ENCODE data around the gene WDR37.

The WDR37 gene

GRCh38 chr10:1068380-1069361 is 12.5 kb downstream of the WDR37 start:
- in situ Hi-C loops (cut with HindIII; ENCODE audit: low sequenced_read_pairs) = no loop called here

DNA sequence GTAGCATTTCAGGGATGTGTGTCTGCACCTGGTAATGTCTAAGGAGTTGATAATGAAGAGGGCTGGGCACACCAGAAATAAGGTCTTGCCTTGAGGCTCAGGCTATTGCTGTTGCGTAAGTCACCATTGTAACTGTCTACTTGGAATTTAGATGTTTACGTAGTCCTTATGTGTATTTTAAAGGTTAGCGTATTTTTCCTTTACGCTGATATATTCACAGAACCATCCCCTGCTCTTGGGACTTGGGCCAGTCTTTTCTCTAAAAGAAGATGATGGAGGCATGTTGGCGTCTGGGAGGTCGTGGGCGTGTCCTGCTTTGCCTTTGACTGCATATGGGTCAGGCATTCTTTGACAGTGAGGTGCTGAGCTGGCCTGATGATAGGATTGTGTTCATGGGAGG is 14.7 kb downstream of the WDR37 start:
- in situ Hi-C loops (cut with HindIII; ENCODE audit: low sequenced_read_pairs) = no loop called here

DNA sequence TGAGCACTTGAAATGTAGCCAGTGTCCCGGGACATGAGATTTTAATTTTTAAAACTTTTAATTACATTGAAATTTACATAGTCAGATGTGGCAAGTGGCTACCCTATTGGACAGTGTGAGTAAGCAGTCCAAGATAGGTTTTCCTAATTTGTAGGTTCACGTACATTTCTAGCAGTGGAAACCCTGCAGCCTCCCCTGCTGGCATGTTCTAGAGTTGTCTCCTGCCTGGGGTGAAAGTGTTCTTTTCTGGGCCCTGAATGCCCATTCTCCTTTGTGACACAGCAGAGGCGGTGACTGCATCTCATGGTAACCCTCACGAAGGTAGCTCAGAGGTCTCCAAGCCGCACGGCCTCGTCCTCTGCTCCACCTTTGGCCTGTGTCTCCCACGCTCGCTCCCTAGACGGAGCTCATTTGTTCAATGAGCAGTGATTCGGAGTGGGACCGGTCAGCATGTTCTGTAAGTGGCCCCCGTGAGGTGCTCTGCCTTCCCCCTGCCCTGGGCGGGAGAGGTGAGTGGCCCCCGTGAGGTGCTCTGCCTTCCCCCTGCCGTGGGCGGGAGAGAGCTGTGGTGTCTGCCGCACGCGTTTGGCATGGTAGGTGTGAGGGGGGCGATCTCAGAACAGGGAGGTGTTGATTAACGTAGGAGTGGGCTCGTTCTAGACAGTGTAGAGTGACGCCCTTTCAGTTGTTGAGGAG is 18.0 kb downstream of the WDR37 start:
- in situ Hi-C loops (cut with HindIII; ENCODE audit: low sequenced_read_pairs) = no loop called here

- in situ Hi-C loops (cut with HindIII; ENCODE audit: low sequenced_read_pairs) = no loop called here
Observed at GRCh38 chr10:1074748-1075308, 18.6 kb downstream of the WDR37 start.

DNA sequence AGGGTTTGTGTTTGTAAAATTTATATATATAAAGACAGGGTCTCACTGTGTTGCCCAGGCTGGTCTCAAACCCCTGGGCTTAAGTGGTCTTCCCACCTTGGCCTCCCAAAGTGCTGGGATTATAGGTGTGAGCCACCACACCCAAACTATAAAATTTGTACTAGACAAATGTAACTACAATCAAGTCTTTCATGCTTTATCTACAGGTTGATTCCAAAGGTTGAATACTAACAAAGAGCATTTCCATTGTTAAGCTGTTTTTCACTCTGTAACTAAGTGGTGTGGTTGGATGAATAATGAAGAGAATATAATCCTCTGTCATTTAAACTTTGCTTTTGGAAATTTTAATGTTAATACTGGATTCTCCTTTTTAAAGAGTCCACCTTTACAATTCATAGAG is 22.5 kb downstream of the WDR37 start:
- in situ Hi-C loops (cut with HindIII; ENCODE audit: low sequenced_read_pairs) = no loop called here

- in situ Hi-C loops (cut with HindIII; ENCODE audit: low sequenced_read_pairs) = no loop called here
Observed at GRCh38 chr10:1083581-1083980, 27.4 kb downstream of the WDR37 start.

- in situ Hi-C loops (cut with HindIII; ENCODE audit: low sequenced_read_pairs) = no loop called here
Observed at GRCh38 chr10:1084011-1084950, 28.1 kb downstream of the WDR37 start.

- in situ Hi-C loops (cut with HindIII; ENCODE audit: low sequenced_read_pairs) = no loop called here
Observed at GRCh38 chr10:1085258-1085657, 29.1 kb downstream of the WDR37 start.

- in situ Hi-C loops (cut with HindIII; ENCODE audit: low sequenced_read_pairs) = no loop called here
Observed at GRCh38 chr10:1086787-1087186, 30.6 kb downstream of the WDR37 start.

- in situ Hi-C loops (cut with HindIII; ENCODE audit: low sequenced_read_pairs) = no loop called here
Observed at GRCh38 chr10:1089017-1089689, 33.0 kb downstream of the WDR37 start.

DNA sequence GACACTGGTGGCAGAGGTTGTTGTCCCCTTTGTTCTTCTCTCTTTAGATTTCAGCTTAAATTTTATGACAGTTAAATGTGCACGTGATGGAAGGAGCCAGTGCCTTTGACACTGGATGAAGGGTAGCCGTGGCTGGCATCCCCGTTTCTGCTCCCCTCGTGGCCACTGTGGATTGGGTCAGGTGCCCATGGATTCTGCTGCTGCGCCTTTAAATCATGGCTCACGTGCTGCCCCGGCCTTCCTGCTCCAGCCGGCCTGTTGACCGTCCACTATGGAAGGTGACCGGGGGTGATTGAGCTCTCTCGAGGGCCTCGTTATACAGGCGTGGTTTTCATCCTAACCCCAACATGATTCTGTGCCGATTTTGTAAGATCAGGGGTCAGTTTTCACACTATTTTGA is 34.5 kb downstream of the WDR37 start:
- in situ Hi-C loops (cut with HindIII; ENCODE audit: low sequenced_read_pairs) = no loop called here

DNA sequence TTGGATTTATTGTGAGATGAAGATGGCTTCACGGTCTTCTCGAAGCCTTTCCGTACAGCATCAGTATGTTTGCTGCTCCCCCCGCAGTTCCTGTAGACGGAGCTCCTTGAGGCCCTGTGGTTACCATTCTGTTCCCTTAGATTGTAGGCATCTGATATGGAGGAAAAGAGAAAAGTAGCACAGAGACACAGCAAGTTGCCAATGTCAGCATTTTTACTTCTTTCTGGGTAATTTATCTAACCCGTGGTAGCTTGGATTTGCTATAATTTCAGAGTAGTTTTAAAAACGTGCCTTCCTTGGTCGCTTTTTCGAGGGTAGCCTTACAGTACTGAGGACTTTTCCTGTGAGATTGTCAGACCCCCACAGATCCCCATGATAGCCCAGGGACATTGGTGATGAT is 37.5 kb downstream of the WDR37 start:
- in situ Hi-C loops (cut with HindIII; ENCODE audit: low sequenced_read_pairs) = no loop called here

DNA sequence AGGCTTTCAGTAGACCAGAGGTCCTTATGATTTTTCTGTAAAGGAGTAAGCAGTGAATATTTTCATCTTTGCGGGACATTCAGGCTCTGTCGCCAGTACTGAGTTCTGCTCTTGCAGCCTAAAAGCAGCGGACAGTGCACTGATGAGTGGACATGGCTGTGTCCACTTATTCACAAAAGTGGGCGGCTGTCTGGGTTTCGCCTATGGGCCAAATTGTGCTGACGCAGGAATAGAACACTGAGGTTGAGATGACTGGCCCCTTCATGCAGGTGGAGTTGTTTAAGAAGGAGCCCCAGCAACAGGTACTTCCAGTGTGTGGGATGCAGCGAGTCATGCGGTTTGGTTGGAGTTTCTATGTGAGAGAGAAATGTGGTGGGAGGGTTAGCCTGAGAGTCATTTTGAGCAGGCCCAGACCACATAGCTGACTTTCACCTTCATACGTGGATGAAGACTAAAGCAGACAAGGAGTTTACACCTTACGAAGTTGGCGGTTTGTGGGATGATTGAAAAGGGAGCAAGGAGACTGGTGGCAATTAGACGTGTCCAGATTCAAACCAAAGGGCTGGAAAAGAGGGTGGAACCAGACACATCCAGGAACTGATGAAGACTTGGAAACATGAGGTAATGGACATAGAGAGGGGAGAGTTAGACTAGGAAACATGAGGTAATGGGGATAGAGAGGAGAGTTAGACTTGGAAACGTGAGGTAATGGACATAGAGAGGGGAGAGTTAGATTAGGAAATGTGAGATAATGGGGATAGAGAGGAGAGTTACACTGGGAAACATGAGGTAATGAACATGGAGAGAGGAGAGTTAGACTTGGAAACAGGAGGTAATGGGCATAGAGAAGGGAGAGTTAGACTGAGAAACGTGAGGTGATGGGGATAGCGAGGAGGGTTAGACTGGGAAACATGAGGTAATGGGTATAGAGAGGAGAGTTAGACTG is 38.2 kb downstream of the WDR37 start:
- in situ Hi-C loops (cut with HindIII; ENCODE audit: low sequenced_read_pairs) = no loop called here

DNA sequence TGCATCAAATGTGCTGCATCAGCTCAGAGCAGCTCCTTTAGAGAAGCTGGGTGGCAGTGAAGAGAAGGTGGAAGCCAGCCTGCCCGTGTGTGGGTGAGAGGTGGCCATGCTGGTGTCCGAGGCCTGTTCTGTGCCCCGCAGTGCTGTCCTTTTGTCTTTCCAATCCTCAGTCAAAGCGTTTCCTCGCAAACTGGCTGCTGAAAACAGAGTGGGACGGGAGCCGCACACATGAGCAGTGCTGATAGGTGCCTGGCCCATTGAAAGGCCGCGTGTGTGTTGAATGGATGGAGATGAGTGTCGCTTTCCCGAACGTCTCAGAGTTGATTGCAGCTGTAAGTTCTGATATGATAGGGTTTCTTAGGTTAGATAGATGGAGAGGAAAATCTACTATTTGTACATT is 39.3 kb downstream of the WDR37 start:
- in situ Hi-C loops (cut with HindIII; ENCODE audit: low sequenced_read_pairs) = no loop called here

GRCh38 chr10:1096287-1096889 is 40.2 kb downstream of the WDR37 start:
- in situ Hi-C loops (cut with HindIII; ENCODE audit: low sequenced_read_pairs) = no loop called here

GRCh38 chr10:1097436-1097835 is 41.3 kb downstream of the WDR37 start:
- in situ Hi-C loops (cut with HindIII; ENCODE audit: low sequenced_read_pairs) = no loop called here

- in situ Hi-C loops (cut with HindIII; ENCODE audit: low sequenced_read_pairs) = no loop called here
Observed at GRCh38 chr10:1100143-1100542, 44.0 kb downstream of the WDR37 start.

DNA sequence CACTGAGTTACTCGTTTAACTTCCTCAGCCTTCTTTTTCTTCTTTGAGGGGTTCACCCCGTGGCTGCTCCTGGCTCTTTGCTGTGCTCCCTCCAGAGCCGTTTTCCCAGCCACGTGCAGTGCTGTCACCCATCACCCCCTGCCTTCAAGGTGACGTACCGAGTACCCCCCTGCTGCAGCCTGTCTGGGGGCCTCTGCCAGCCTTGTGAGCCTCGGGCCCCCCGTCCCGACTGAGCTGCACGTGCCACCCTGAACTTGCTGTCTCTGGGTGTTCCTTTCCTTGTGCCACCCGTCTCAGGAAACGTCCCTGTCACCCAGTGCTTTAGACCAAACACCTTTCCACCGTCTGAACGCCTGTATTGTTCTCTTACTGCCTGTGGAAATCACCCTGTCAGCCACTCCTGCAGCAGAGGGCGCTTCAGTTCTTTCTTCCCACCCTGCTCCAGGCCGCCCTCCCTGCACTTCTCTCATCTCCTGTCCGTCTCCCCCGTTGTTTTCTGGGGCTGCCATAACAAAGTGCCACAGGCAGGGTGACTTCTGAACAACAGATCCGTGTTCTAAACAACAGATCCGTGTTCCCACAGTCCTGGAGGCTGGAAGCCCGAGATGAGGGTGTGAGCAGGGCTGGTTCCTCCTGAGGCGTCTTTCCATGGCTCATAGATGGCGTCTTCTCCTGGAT is 44.6 kb downstream of the WDR37 start:
- in situ Hi-C loops (cut with HindIII; ENCODE audit: low sequenced_read_pairs) = no loop called here
